NCI-H2196 (cell line): ENCODE measurements around the gene SUPT16H.
"Not testable (repeated sequence)": the region's sequence is repeated elsewhere in the genome, so short reads cannot be mapped to it uniquely, and the experiment has no call there.

Experiments used
- DNase-seq: peaks from one replicate; lab custom pipeline; 2025; ENCODE audit not compliant: unreplicated experiment; lab: John Stamatoyannopoulos, UW

The SUPT16H gene

DNA sequence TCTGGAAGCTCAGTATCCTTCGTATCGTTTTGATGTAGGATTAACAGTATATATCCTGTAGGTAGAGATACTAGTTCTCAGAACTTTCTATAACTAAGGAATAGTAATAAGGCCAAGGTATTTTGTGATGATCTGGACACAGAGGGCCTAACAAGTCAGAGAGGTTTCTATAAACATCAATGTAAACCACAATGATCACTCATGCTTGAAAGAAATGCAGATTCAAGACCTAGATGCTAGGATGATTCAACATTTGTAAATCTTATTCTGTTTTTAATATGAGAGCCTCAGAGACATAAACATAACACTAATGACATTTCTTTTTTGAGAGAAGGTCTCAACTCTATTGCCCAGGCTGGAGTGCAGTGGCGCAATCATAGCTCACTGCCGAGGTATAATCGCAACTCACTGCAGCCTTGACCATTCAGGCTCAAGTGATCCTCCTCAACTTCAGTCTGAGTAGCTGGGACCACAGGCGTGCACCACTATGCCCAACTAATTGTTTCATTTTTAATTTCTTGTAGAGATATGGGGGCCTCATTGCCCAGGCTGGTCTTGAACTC, 16.2 kb downstream of the SUPT16H start:
- DNase-seq = no peak

DNA sequence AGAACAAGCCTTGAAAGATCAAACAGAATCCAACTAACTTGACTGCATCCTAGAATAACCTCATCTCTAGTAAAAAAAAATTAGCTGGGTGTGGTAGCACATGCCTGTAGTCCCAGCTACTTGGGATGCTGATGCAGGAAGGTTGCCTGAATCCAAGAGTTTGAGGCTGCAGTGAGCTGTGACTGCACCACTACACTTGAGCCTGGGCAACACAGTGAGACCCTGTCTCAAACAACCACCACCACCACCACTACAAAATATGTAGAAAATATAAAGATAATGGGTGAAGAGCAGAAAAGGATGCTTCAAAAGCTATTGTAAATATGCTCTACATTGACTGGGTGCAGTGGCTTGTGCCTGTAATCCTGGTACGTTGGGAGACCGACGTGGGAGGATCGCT, 27.3 kb downstream of the SUPT16H start:
- DNase-seq = no peak

DNA sequence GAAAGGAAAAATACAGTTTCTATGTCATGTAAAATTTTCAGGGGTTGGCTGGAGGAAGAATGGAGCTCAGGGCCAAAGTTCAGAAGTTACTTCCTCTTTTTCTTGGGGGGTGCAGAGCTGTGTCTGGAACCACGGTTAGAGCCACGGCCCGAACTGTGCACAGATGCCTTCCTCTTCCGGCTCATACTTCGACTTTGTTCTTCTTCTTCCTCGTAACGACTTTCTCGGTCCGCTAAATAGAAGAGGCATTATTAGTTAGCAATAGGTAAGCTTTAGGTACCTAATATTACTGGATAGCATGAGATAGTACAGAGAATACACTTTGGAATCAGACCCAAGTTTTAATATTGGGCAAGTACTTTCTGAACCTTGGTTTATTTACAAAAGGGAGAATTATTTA, 31.2 kb downstream of the SUPT16H start:
- no peak for DNase-seq

DNA sequence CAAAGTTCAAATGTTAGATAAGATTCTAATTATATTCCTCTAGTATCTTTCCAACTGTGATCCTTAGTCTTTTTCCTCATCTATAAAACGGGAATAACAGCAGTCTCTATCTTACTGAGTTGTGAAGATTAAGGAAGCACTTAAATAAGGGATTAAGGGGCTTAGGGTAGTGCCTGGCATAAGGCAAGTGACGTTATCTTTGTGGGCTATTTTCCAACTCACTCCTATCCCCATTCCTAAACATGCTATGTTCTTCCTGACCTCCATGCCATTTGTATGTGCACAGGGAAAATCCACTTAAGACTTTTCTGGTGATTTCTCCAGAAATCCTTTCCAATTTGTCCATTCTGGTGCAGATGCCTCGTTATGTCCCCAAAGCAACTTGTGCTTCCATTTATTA, 33.3 kb downstream of the SUPT16H start:
- DNase-seq = no peak

DNA sequence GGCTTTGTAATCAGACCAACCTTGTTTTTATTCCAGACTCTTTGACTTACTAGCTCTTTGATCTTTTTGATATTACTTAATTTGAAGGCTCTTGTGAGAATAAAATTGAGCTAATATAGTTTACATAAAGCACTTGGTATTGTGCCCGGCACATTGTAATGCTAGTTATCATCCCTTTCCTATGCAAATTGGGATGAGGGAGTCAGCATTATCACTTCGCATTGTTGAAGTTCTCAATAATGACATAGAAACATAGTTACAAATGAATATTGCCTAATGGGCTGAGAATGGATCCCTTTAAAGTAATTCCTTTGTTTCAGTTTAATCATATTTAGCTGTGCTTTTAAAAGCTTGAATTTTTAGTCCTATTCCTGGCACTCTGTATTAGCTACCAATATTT, 36.6 kb downstream of the SUPT16H start:
- DNase-seq = no peak

DNA sequence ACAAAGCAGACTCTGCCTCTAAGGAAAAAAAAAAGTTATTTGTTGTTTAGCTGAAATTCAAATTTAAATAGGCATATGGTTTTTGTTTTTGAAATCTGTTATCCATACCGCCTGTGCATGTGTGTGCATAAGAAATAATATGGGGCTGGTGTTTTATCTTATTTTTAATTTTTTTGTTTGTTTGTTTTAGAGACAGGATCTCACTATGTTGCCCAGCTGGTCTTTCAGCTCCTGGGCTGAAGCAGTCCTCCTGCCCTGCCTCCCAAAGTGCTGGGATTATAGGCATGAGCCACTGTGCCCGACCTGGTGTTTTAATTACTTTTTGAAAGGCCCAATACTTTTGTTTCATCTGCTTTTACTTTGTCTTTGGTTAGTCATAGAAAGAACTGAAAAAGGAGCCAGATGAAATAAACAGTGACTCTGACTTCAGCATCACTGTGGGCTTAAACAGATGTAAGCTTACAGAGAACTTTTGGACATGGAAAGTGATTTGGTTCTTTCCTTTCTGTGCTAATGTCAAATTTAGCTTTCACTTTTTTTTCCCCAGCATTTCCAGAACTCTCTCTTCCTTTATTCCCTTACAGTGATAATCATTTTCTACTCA, 37.2 kb downstream of the SUPT16H start:
- no peak for DNase-seq

DNA sequence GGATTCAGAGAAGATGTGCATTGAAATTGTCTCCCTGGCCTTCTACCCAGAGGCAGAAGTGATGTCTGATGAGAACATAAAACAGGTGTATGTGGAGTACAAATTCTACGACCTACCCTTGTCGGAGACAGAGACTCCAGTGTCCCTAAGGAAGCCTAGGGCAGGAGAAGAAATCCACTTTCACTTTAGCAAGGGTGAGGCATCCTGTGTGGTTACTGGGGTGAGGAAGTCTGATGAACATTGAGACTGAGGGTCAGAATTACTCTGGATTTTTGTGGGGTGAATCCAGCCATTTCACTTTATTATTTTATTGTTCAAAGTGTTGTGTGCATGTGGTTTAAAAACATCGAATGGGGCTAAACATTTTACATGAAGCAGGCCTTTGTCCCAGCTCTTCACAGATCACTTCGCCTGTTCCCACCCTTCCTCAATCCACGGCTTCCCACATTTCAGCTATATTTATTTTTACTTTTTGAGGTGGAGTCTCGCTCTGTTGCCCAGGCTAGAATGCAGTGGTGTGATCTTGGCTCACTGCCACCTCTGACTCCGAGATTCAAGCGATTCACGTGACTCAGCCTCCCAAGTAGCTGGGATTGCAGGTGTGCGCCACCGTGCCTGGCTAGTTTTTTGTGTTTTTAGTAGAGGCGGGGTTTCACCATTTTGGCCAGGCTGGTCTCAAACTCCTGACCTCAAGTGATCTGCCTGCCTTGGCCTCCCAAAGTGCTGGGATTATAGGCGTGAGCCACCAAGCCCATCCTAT, 40.6 kb downstream of the SUPT16H start:
- DNase-seq = no peak

DNA sequence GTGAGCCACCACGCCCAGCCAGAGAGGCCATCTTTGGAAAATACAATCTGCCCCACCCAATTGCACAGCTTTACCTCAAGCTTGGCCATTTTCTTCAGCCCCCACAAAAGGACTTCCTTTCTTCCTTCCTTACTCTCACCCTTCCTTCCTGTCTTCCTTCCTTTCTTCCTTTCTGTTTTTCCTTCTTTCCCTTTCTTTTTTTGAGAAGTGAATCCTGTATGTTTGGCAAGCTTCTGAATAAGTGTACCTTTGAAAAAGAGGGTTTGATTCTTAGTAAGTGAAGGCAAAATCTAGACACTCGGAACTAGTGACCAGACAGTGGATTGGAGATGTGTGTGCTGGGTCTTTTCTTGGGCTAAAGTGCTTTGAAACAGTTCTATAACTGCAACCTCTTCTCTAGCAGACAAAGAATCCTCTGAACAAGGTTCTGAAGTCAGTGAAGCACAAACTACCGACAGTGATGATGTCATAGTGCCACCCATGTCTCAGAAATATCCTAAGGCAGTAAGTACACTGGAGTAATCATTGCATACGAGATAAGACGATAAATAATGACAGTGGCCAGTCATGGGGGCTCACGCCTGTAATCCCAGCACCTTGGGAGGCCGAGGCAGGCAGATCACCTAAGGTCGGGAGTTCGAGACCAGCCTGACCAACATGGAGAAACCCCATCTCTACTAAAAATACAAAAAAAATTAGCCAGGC, 49.5 kb downstream of the SUPT16H start:
- DNase-seq = no peak

DNA sequence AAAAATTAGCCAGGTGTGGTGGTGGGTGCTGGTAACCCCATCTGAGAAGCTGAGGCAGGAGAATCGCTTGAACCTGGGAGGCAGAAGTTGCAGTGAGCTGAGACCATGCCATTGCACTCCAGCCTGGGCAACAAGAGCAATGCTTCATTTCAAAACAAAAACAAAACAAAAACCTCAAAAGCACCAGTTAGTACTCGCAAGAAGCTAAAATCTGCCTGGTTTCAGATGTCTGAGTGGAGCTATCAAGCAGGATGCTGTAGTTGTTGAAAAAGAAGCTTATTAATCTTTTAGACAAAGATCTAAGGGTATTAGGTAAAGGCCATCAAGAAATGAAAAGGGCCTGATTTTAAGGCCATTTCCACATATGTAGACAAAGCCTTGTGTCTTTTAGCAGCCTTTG, 50.9 kb downstream of the SUPT16H start:
- no peak for DNase-seq

DNA sequence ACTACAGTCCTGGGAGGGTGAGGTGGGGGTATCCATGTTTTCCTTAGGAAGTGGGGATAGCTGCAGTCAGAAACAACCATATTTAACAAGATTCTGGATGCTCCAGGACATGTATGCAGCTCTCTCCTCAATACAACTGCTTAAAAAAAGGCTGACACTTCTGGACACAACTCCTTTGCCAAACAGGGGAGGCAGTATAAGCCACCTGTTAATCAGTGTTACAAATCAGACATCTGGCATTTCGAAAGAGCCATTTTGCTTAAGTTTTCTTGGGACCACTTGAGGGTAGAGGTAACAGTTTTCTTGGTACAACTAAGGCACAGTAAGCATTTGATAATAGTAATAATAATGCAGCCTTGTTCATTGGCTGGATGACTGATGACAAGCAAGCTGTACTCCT, 56.8 kb downstream of the SUPT16H start:
- DNase-seq = no peak

DNA sequence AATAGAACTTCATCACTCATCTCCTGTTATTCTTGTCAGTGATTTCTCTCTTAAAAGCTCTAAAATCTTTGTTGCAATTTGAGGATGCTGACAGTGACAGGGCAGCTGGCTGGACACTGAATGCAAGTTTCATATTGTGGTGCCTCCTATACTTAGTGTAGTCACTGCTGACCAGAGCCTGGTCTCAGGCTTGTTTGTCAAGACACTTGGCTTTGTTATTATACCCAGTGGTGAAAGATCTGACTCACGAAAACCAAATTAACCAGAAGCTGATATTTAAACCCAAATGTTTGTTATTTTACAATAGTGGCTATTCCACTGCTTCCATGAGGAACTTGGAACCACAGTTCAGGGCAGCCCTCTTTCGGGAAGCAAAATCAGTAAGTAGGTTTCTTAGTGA, 61.1 kb downstream of the SUPT16H start:
- DNase-seq = no peak

DNA sequence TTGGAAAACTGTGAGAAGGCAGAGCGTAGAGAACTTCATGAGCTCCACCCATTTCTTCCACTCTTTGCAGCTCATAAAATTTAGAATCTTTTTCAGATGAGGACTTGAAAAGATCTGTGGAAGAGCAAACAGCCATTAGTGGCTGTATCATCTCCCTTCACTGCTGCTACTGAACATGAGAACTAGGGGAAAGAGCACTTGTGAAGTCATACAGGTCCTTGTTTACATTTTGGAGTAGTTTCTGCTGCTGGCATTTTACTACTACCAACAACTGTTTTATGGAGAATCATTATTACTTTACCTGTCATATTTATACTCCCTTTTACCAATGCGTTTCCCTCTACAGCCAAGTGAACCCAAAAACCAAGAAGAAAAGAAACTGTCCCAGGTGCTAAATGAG, 62.9 kb downstream of the SUPT16H start:
- no peak for DNase-seq

DNA sequence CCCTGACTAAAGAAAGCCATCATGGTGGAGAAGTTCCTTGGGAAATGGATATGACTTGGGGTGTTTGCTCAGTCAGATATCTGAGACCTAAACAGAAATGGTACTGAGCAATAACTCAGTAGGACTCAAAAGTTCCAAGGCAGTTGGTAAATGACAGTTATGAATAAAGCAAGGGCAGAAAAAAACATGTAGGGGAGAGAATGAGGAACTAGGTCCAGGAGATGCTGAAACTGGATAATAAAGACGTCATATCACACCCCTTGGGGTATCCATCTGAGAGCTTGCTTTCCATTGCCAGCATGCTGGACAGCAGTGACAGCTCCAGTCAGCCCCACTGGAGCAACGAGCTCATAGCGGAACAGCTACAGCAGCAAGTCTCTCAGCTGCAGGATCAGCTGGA, 66.4 kb downstream of the SUPT16H start:
- no peak for DNase-seq

DNA sequence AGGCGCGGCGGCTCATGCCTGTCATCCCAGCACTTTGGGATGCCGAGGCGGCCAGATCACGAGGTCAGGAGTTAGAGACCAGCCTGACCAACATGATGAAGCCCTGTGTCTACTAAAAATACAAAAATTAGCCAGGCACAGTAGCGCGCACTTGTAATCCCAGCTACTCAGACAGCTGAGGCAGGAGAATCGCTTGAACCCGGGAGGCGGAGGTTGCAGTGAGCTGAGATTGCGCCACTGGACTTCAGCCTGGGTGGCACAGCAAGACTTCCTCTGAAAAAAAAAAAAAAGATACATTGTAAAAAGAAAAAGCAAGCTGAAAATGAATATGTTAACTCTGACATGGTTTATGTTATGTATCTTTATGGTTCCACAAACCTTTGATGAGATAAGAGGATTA, 70.3 kb downstream of the SUPT16H start:
- DNase-seq = no peak

DNA sequence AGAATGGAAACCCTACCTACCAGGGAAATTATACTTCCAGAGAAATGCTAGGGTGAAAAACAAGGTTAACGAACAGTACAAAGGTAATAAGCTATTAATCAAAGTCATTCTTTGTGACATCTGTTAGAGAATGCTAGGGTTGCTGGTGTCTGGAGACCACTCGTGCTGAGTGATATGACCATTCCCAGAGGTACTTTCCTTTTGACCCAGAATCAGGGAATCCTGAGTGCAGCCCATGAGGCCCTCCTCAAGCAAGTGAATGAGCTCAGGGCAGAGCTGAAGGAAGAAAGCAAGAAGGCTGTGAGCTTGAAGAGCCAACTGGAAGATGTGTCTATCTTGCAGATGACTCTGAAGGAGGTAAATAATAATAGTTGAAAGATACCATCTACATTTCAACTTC, 72.2 kb downstream of the SUPT16H start:
- no peak for DNase-seq

DNA sequence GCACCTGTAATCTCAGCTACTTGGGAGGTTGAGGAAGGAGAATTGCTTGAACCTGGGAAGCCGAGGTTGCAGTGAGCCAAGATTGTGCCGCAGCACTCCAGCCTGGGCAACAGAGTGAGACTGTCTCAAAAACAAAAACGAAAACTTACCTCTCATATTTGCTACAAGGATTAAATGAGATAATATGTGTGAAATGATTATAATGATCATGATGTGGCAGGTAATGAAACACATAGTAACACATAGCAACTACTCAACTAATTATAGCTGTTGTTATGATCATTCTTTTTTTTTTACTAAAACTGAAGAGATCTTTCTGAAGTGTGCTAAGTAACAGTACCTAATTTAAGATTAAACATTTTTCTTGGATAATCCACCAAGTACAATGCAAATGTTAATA, 73.9 kb downstream of the SUPT16H start:
- no peak for DNase-seq

DNA sequence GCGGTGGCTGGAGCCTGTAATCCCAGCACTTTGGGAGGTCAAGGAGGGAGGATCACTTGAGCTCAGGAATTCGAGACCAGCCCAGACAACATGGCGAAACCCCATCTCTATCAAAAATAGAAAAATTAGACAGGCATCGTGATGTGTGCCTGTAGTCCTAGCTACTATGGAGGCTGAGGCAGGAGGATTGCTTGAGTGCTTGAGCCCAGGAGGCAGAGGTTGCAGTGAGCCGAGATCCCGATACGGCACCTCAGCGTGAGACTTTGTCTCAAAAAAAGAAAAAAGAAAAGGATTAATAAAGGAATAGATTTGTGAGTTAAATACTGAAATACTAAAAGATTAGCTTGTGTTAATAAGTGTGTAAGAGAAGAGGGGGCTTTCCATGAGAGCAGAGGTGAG, 74.6 kb downstream of the SUPT16H start:
- DNase-seq = no peak

DNA sequence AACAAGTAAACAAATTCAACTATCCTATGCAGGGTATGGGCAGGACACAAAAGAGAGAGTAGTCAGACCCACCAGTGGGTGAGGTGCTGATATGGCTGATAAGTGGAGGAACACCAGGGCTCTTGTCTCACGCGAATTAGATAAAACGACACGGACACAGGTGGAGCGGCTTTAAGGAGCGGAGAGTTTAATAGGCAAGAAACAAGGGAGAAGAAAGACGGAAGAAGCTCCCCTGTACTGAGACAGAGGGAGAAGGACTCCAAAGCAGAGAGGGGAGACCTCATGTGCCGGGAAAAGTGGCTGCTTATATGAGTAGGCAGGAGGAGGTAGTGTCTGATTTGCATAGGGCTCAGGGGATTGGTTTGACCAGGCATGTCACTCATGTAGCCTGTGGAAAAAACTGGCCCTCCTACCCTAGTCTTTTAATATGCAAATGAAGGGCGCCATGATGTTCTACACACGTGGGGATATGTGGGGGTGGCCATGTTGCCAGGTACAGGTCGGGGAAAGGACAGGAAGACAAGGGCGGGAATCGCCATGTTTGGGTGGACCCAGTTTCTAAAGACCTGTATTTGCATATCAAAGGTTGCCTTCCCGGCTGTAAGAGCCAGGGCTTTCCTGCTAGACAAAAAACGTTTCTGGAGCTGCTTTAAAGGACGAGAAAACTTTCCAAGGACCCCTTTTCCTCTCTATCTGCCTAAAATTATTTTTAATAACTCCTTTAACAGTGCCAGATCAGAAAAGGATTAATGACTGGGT, 75.2 kb downstream of the SUPT16H start:
- DNase-seq = peak; percentile 93

DNA sequence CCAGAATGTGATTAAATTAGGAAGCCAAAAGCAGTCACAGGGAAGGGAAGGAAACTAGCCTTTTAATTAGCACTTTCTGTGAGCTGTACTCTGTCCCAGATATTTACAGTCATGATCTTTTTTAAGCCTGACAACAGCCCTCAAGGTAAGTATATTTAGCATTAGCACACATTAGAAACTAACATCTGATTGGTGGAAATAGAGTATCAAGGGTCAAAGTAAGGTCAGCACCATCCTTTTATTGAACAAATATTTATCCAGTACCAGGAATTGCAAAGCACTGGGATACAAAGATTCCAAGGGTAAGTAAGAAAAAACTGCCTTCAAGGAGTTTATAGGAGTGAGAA, 75.7 kb downstream of the SUPT16H start:
- peak; percentile 31 for DNase-seq

DNA sequence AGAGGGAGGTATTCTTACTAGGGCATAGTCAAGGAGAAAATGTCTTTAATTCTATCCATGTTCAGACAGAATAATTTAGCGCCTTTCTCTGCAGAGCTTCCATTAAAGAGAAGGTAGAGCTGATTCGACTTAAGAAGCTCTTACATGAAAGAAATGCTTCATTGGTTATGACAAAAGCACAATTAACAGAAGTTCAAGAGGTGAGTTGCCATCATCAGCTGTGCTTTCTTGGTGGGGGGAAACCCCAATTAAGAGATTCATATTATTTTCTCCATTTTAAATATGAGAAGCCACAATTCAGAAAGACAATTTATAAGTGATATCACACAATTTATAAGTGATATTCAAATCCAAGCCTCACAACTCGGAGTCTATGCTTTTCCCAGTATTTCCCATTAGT, 76.2 kb downstream of the SUPT16H start:
- no peak for DNase-seq

DNA sequence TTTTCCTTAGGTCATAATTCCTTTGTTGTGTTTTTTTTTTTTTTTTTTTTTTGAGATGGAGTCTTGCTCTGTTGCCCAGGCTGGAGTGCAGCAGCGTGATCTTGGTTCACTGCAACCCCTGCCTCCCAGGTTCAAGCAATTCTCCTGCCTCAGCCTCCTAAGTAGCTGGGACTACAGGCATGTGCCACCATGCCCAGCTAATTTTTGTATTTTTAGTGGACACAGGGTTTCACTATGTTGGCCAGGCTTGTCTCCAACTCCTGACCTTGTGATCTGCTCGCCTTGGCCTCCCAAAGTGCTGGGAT, 81.0 kb downstream of the SUPT16H start:
- DNase-seq = not testable (repeated sequence)
